GM12872 (cell line): ENCODE measurements around the gene IL20RB.

Experiments
- CTCF ChIP-seq: IDR thresholded peaks from 3 replicates; pipeline ENCODE4 v1.5.1; 2011; ENCODE audit warnings: low read depth, mild to moderate bottlenecking, low read length, moderate library complexity; ENCODE audit not compliant: insufficient read depth

Gene IL20RB

GRCh38 chr3:137008976-137009375, 51.2 kb downstream of the IL20RB start:
- TF ChIP-seq CTCF: no peak

- TF ChIP-seq CTCF: no peak
Measured at GRCh38 chr3:137010137-137010536, 52.4 kb downstream of the IL20RB start.

GRCh38 chr3:137011153-137011552, 53.4 kb downstream of the IL20RB start:
- TF ChIP-seq CTCF: no peak

GRCh38 chr3:137012097-137012501, 54.3 kb downstream of the IL20RB start:
- TF ChIP-seq CTCF: no peak

- TF ChIP-seq CTCF: peak; percentile 72
Measured at GRCh38 chr3:137013951-137014688, 56.3 kb downstream of the IL20RB start.

- TF ChIP-seq CTCF: no peak
Measured at GRCh38 chr3:137020315-137020714, 62.5 kb downstream of the IL20RB start.

GRCh38 chr3:137020888-137021287, 63.1 kb downstream of the IL20RB start:
- TF ChIP-seq CTCF: no peak

GRCh38 chr3:137024348-137024747, 66.6 kb downstream of the IL20RB start:
- TF ChIP-seq CTCF: no peak
